Ureter (tissue), 1 donor: ENCODE measurements around the gene C5orf22. TPM values are rescaled to one million over a fixed set of nuclear protein-coding genes. Genes with fewer than 3 reads are reported as not detected.
"Not testable (repeated sequence)": the region's sequence is repeated elsewhere in the genome, so short reads cannot be mapped to it uniquely, and the experiment has no call there.

Source experiments
- DNase-seq: peaks from one replicate; pipeline ENCODE4 v3.0.0-alpha.2; 2020; ENCODE audit warnings: low spot score
- total RNA-seq: library from RNA; stranded (reverse); gene quantifications from one replicate; pipeline ENCODE4 v1.2.4, GENCODE V29; 2023
- donor health status: DM: yes; HTN: yes; CAD: no.

Gene C5orf22
- total RNA-seq, result 31.5 TPM

DNA sequence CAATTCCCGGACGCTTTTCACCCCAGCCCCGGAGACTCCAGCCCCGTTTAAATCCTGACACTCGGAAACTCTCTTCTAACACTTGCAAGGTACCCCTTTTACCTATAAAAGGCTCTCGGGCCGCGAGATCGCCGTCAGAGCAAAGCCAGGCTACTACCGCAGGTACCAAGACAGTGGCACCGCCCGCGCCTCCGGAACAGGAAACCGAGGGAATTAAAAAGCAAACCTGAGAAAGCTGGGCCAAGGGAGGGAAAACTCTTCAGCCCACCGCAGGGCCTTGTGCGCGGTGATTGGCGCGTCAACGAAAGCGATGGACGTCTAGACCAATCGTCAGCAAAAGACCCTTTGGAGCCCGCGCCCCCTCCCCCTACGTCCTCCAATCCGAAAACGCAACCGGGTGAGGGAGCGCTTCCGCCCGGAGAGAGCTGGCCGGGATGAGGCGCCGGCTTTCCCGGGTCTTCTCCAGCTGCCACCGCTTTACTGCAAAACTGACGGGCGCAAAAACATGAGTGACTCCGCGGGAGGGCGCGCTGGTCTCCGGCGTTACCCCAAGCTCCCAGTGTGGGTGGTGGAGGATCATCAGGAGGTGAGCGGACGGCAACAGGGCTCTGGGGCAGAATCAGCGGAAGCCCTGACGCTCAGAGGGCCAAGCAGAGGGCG lies at the start of gene C5orf22, which contains the start of gene DROSHA:
TSS of gene C5orf22 (plus strand) at position 414 of the 660 bp plus-strand sequence. CDS start at position 506, 92 bp downstream.
TSS of gene DROSHA (minus strand) at position 206 of the 660 bp plus-strand sequence. CDS start 3,034 bp downstream, outside the sequence.
- DNase-seq, result peak; percentile 96

GRCh38 chr5:31485376-31486207 lies 46.5 kb upstream of the C5orf22 start:
- no peak for DNase-seq

DNA sequence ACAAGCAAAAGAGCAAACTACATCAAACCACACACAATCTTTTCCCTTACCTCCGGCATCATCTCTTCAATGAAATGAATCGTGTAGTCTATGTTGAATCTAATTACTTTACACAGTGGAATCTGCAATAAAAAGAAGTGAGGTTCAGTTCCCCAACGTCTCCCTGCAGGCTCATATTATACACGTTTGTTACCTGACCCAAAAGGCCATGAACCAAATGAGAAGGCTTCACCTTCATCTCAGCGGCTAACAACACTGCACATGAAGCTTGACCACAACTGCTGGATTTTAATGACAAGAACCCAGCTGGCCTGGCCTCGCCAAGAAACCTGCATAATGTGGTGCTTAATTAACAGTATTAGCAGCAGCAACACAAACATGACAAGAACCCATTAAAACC lies 45.7 kb upstream of the C5orf22 start:
- DNase-seq, result no peak

DNA sequence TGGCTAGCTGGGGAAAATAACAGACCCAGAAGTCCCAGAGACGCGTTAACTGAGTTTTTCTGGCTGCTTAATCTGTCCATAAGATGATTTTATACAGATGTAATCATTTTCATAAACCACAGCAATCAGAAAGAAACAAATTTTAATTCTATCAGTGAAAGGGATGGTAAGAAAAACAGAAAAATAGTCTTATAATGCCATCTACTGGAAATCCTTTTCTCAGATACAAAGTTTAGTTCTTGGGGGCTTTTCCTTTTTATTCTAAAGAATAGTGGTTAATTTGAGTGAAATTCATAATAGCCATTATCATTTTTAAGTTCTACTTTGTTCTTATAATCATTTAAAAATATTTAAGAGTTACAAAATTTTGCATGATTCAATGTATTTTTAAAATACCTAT lies 44.6 kb upstream of the C5orf22 start:
- no peak for DNase-seq

DNA sequence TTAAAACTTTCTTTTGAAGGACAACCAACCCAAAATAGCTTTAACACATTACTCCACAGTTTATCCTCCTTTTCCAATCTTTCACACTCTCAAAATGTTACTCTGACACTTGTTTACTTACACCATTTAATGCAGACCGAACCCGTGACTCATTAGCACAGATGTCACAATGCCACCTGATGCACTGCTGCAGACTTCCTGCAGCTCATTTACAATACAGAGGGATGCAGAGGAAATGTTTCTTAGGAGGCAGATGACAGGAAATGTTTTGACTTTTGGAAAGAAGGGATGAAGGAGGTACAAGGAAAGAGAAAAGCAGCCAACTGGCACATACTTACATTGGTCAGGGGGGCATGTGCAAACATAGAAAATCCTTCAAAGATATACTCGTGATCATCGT lies 39.2 kb upstream of the C5orf22 start:
- DNase-seq, result no peak

GRCh38 chr5:31495336-31495735 lies 36.8 kb upstream of the C5orf22 start:
- no peak for DNase-seq

DNA sequence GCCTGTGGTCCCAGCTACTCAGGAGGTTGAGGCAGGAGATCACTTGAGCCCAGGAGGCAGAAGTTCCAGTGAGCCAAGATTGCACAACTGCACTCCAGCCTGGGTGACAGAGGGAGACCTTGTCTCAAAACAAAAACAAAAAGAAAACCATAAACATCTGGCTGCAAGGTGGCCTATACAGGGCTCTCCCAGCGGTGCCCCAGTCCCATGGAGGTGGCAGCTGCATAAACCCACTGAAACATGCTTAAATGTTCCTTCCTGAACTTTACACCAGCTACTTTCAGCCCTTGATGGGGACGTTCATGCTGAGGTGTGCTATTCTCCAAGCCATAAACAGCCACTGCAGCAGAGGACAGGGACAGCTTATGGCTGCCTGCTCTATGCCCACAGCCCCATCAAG lies 35.8 kb upstream of the C5orf22 start:
- DNase-seq, result no peak

DNA sequence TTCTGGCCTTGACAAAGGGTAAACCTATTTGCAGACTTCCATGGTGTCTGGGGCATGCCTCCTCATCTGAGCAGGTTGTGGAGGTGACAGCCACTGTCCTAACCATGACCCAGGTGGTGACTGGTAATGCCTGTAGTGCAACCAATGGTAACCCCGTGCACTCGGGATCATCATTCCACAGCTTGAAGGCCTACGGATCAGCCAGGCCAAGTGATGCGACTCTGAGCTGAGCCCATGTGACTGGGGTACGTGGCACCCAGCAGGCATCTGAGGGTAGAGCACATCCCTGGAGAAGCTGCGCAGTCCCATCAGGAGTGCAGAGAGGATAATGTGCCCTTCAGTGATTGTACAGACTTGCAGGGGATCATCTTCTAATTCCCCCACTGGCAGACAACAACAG lies 35.2 kb upstream of the C5orf22 start:
- no peak for DNase-seq

- DNase-seq, result no peak
Measured at GRCh38 chr5:31500256-31500655, 31.8 kb upstream of the C5orf22 start.

DNA sequence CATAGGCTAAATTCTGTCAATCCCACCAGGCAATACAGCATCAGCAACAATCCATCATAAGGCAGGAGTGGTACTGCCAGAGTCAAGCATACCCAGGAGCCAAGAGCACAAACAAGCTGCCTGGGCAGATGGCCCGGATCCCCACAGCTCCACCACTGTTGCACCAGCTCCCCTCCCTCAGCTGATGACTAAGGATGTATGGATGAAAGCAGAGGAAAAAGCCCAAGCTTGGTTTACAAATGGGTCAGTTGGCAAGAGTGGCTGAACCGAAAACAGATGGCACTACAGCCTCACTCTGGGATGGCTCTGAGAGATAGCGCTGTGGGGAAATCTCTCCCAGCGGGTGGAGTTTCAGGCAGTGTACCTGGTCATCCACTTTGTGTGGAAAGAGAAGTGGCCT lies 29.6 kb upstream of the C5orf22 start:
- DNase-seq, result no peak

- no peak for DNase-seq
Measured at GRCh38 chr5:31504529-31504928, 27.6 kb upstream of the C5orf22 start.

DNA sequence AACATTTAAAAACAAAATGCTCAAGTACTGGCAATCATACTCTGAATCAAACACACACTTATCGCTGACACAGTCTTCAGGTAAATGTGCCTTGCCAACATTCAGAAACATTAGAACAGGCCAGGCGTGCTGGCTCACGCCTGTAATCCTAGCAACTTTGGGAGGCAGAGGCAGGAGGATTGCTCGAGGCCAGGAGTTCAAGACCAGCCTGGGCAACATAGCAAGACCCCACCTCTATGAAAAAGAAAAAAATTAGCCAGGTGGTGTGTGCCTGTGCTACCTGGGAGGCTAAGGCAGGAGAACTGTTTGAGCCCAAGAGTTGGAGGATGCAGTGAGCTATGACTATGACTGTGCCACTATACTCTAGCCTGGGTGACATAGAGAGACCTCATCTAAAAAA lies 20.8 kb upstream of the C5orf22 start:
- DNase-seq, result no peak

GRCh38 chr5:31516802-31517201 lies 15.3 kb upstream of the C5orf22 start:
- DNase-seq, result no peak

DNA sequence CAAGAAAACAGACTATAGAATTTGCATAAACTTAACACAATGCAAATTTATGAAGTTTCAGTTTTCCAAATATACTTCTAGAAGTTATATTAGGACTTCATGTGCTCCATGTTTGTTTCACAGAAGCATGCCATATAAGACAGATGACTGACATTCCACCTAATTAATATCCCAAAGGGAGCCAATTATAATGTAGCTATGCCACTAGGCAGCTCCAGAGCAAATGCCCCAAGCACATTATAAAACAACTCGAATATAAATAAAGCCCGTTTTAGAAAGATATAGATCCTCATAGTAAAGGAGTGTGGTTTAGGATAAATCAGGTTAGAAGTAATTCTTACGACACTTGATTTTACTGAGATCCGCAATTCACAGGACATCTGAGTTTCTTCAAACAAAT lies 9.1 kb upstream of the C5orf22 start:
- no peak for DNase-seq

DNA sequence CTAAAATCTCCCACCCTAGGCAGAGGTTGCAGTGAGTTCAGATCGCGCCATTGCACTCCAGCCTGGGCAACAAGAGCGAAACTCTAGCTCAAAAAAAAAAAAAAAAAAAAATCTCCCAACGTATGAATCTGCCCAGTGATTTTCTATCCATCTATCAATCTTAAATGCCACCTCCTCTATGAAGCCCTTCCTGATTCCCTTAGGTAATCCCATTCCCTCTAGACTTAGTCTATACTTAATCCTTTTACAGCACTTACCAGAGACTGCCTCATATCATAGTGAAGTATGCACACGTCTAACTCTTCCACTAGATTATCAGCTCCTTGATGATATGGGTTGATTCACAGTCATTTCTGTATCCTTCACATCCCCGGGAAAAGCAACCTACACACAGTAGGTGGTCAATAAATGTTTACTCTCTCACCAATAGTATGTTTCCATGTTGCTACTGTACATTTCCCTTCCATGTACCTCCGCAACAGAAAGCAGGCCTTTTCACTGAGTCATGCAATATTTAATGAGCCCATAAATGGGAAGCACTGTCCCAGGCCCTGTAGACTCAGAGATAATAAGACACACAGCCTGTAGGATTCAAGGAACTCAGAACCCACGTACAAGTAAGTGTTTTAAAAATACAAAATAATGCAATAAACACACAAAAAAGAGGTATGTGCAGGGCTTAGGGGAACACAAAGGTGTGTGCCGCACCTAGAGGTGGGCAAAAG lies 1.4 kb upstream of the C5orf22 start:
- DNase-seq, result no peak

GRCh38 chr5:31531543-31531887 lies 586 bp upstream of the C5orf22 start:
- DNase-seq, result peak; percentile 45

- DNase-seq, result no peak
Measured at GRCh38 chr5:31534527-31535046, 2.5 kb downstream of the C5orf22 start.

- no peak for DNase-seq
Measured at GRCh38 chr5:31536873-31537272, 4.8 kb downstream of the C5orf22 start.

DNA sequence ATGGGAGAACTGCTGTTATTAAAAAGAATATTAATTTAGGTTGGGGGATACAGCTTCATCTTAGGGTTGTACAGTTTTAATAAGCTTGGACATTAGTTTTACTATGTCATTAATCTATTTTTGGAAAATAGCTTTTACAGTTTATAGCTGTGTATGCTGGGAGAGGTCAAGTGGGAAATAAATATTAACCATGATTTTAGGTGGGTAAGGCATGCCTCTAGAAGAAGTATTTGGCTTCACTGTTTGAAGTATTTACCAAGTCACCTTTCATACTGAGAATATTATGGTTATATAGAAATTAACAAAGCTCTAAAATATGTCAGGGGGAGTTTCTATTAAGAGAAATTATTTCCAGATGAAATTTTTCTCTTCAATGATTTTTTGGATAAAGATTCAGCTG lies 5.2 kb downstream of the C5orf22 start:
- no peak for DNase-seq

- DNase-seq, result no peak
Measured at GRCh38 chr5:31537851-31538250, 5.8 kb downstream of the C5orf22 start.

DNA sequence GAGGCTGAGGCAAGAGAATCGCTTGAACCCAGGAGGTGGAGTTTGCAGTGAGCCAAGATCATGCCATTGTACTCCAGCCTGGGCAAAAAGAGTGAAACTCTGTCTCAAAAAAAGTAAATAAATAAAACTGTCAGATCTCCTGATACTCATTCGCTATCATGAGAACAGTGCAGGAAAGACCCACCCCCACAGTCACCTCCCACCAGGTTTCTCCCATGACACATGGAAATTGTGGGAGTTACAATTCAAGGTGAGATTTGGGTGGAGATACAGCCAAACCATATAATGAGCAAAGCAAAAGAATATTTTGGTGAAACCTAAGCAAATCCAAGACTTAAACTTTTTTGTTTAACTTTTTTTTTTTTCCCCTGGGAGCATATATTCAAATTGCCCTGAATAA lies 17.0 kb downstream of the C5orf22 start:
- not testable (repeated sequence) for DNase-seq

DNA sequence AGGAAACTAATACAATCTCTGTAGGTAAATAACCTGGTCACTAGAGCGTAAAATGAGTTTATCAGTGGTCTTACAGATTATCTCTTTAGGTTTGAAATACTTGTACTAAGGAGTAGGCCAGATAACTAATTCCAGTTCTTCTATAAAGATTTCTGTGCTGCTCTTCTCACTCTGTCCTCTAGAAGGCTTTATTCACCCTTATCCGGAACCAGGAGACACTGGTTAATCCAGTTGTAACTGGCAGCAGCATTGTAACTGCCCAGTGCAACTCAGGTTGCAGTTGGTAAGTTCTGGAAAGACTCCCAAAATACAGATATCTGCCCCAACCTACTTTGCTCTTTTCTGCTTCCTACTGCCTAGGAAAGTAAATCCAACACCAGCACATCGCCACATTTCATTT lies 19.8 kb downstream of the C5orf22 start:
- no peak for DNase-seq
